IMR-90 (cell line): ENCODE data around the gene DIRAS3. TPM values are rescaled to one million over a fixed set of nuclear protein-coding genes. Genes with fewer than 3 reads are reported as not detected.

Experiments
- ATAC-seq: fragments of 200-7000 bp; cut with Tn5 transposase; 2 replicates; pipeline ENCODE4 v1.9.1; 2020; ENCODE audit warnings: low read depth, mild to moderate bottlenecking, moderate library complexity
- BruUV-seq: library from RNA; stranded (reverse); fragments of 400-500 nt; replicated peaks from 2 replicates; lab custom pipeline; 2021; lab: Mats Ljungman, UMichigan
- CTCF ChIA-PET: fragments of 300-600 bp; formaldehyde crosslinking; extraction: SDS; loops from one replicate; lab custom pipeline; 2021; ENCODE audit warnings: antibody characterized with exemption; lab: Yijun Ruan, JAX
- POLR2A ChIA-PET: fragments of 300-600 bp; sonication (Branson Sonifier 250); formaldehyde crosslinking; loops from one replicate; lab custom pipeline; 2022; ENCODE audit warnings: antibody characterized with exemption; ENCODE audit not compliant: unreplicated experiment; lab: Charles Lee
- DNase-seq: peaks from one replicate; pipeline ENCODE4 v3.0.0; 2013
- H2AFZ ChIP-seq: replicated peaks from 2 replicates; pipeline ENCODE3; 2013; ENCODE audit warnings: low read length, mild to moderate bottlenecking; ENCODE audit not compliant: poor library complexity
- H2AK5ac ChIP-seq: 2 replicates; pipeline ENCODE4 v1.6.1; 2013; ENCODE audit warnings: low read depth, low read length, inconsistent platforms
- H2AK9ac ChIP-seq: replicated peaks from 2 replicates; pipeline ENCODE3; 2013; ENCODE audit warnings: mild to moderate bottlenecking, low read depth, low read length, moderate library complexity; ENCODE audit not compliant: poor library complexity
- H2BK120ac ChIP-seq: 2 replicates; pipeline ENCODE4 v1.6.1; 2013; ENCODE audit warnings: low read depth, low read length, inconsistent platforms
- H2BK15ac ChIP-seq: 3 replicates; pipeline ENCODE4 v1.6.1; 2013; ENCODE audit warnings: low read depth, low read length, inconsistent platforms
- H2BK20ac ChIP-seq: 2 replicates; pipeline ENCODE4 v1.6.1; 2013; ENCODE audit warnings: low read depth, mild to moderate bottlenecking, inconsistent platforms, low read length, moderate library complexity
- H2BK5ac ChIP-seq: 2 replicates; pipeline ENCODE4 v1.6.1; 2013; ENCODE audit warnings: mild to moderate bottlenecking, low read depth, low read length, inconsistent platforms; ENCODE audit not compliant: poor library complexity, severe bottlenecking
- H3K14ac ChIP-seq: replicated peaks from 2 replicates; pipeline ENCODE4 v1.6.1; 2013; ENCODE audit warnings: low read depth, low read length, inconsistent platforms
- H3K18ac ChIP-seq: 2 replicates; pipeline ENCODE4 v1.6.1; 2013; ENCODE audit warnings: low read depth, low read length, control low read depth
- H3K23ac ChIP-seq: 2 replicates; pipeline ENCODE4 v1.6.1; 2013; ENCODE audit warnings: low read depth, low read length, inconsistent platforms
- H3K27ac ChIP-seq: 2 replicates; pipeline ENCODE4 v1.5.1; 2013; ENCODE audit warnings: mild to moderate bottlenecking, control low read depth, low read length; ENCODE audit not compliant: insufficient read depth
- H3K27me3 ChIP-seq: 2 replicates; pipeline ENCODE4 v1.6.1; 2013; ENCODE audit warnings: low read length; ENCODE audit not compliant: control insufficient read depth, insufficient read depth
- H3K36me3 ChIP-seq: 2 replicates; pipeline ENCODE4 v1.6.1; 2013; ENCODE audit warnings: low read length, mixed read lengths; ENCODE audit not compliant: control insufficient read depth, insufficient read depth
- H3K4ac ChIP-seq: 2 replicates; pipeline ENCODE4 v1.6.1; 2013; ENCODE audit warnings: low read depth, low read length, inconsistent platforms
- H3K4me1 ChIP-seq: 2 replicates; pipeline ENCODE4 v1.6.1; 2013; ENCODE audit warnings: low read length, mixed read lengths; ENCODE audit not compliant: control insufficient read depth, insufficient read depth
- H3K4me2 ChIP-seq: 2 replicates; pipeline ENCODE4 v1.6.1; 2013; ENCODE audit warnings: low read depth, mild to moderate bottlenecking, control low read depth, low read length, moderate library complexity
- H3K4me3 ChIP-seq: 2 replicates; pipeline ENCODE4 v1.5.1; 2013; ENCODE audit warnings: low read depth, mild to moderate bottlenecking, control low read depth, low read length, moderate library complexity; ENCODE audit not compliant: insufficient read depth
- H3K56ac ChIP-seq: 2 replicates; pipeline ENCODE4 v1.6.1; 2013; ENCODE audit warnings: low read length, inconsistent platforms; ENCODE audit not compliant: insufficient read depth; ENCODE audit errors: extremely low read depth
- H3K79me1 ChIP-seq, 2 experiments: 2 replicates each; pipeline ENCODE4 v1.6.1; 2013; ENCODE audit warnings: low read length in 2 of 2, inconsistent platforms in 1 of 2, low read depth in 1 of 2
- H3K9ac ChIP-seq: 2 replicates; pipeline ENCODE4 v1.6.1; 2013; ENCODE audit warnings: low read depth, low read length, control low read depth
- H3K9me1 ChIP-seq: 2 replicates; pipeline ENCODE4 v1.6.1; 2013; ENCODE audit warnings: low read length, inconsistent platforms; ENCODE audit not compliant: insufficient read depth
- H3K9me3 ChIP-seq: 2 replicates; pipeline ENCODE4 v1.6.1; 2013; ENCODE audit warnings: low read length; ENCODE audit not compliant: control insufficient read depth, insufficient read depth
- H4K20me1 ChIP-seq: 2 replicates; pipeline ENCODE4 v1.6.1; 2013; ENCODE audit warnings: low read length, inconsistent platforms; ENCODE audit not compliant: insufficient read depth
- H4K5ac ChIP-seq: 2 replicates; pipeline ENCODE4 v1.6.1; 2013; ENCODE audit warnings: mild to moderate bottlenecking, low read depth, low read length, control low read depth
- H4K8ac ChIP-seq, 2 experiments: 2 replicates each; pipeline ENCODE4 v1.6.1; 2013; ENCODE audit warnings: low read depth in 2 of 2, low read length in 2 of 2, control low read depth in 1 of 2, inconsistent platforms in 1 of 2
- H4K91ac ChIP-seq: 2 replicates; pipeline ENCODE4 v1.6.1; 2013; ENCODE audit warnings: low read depth, low read length, inconsistent platforms; ENCODE audit not compliant: insufficient read depth
- BHLHE40 ChIP-seq: fragments of 150-350 bp; IDR thresholded peaks from 2 replicates; pipeline ENCODE4 v1.6.1; 2016; ENCODE audit warnings: mild to moderate bottlenecking, low read depth, low read length
- CEBPB ChIP-seq: IDR thresholded peaks from 2 replicates; pipeline ENCODE4 v1.6.1; 2012; ENCODE audit warnings: low read depth, low read length, improper control_type of control experiment
- CHD1 ChIP-seq: IDR thresholded peaks from 2 replicates; pipeline ENCODE4 v1.6.1; 2012; ENCODE audit warnings: low read depth, low read length, improper control_type of control experiment
- FOS ChIP-seq: fragments of 150-350 bp; IDR thresholded peaks from 2 replicates; pipeline ENCODE4 v1.6.1; 2016; ENCODE audit warnings: low read depth, low read length
- MAFK ChIP-seq: IDR thresholded peaks from 2 replicates; pipeline ENCODE4 v1.6.1; 2012; ENCODE audit warnings: low read depth, low read length, improper control_type of control experiment
- MAZ ChIP-seq: IDR thresholded peaks from 2 replicates; pipeline ENCODE4 v1.6.1; 2012; ENCODE audit warnings: low read depth, mild to moderate bottlenecking, low read length, improper control_type of control experiment, moderate library complexity, borderline replicate concordance
- MXI1 ChIP-seq: IDR thresholded peaks from 2 replicates; pipeline ENCODE4 v1.6.1; 2012; ENCODE audit warnings: low read depth, mild to moderate bottlenecking, low read length, moderate library complexity, borderline replicate concordance
- NFE2L2 ChIP-seq: fragments of 150-350 bp; IDR thresholded peaks from 2 replicates; pipeline ENCODE4 v1.6.1; 2016; ENCODE audit warnings: low read depth, mild to moderate bottlenecking, low read length
- POLR2A ChIP-seq: IDR thresholded peaks from 2 replicates; pipeline ENCODE4 v1.6.1; 2012; ENCODE audit warnings: mild to moderate bottlenecking, low read depth, low read length
- RAD21 ChIP-seq: IDR thresholded peaks from 2 replicates; pipeline ENCODE4 v1.6.1; 2012; ENCODE audit warnings: low read length, improper control_type of control experiment
- RCOR1 ChIP-seq: IDR thresholded peaks from 2 replicates; pipeline ENCODE4 v1.6.1; 2012; ENCODE audit warnings: mild to moderate bottlenecking, low read length, improper control_type of control experiment; ENCODE audit not compliant: insufficient replicate concordance
- RFX5 ChIP-seq: IDR thresholded peaks from 2 replicates; pipeline ENCODE4 v1.8.0; 2012; ENCODE audit warnings: low read depth, mild to moderate bottlenecking, low read length, moderate library complexity
- SMC3 ChIP-seq: fragments of 150-350 bp; IDR thresholded peaks from 2 replicates; pipeline ENCODE4 v1.6.1; 2016; ENCODE audit warnings: low read depth, mild to moderate bottlenecking, antibody characterized with exemption, low read length, moderate library complexity
- WGBS, 2 experiments: methylation state at CpG; one replicate each; pipeline versions ENCODE4 v1.1.5 to v1.1.7; 2013; ENCODE audit warnings: missing lambda C conversion rate in 2 of 2; ENCODE audit not compliant: insufficient read length in 1 of 2; ENCODE audit errors: extremely low coverage in 2 of 2; 5-methylcytosine and 5-hydroxymethylcytosine counted together
- dilution Hi-C: fragments of 300-500 bp; cut with HindIII; formaldehyde crosslinking; loops from one replicate; pipeline ENCODE4 v1.14.3; 2018; ENCODE audit warnings: low sequenced_read_pairs; ENCODE audit not compliant: unreplicated experiment
- in situ Hi-C: fragments of 300-500 bp; cut with MboI; formaldehyde crosslinking; loops from 3 replicates; pipeline ENCODE4 v1.14.3; 2019; ENCODE audit warnings: low sequenced_read_pairs, inconsistent platforms, mixed read lengths
- intact Hi-C: fragments of 100-400 bp; cut with micrococcal nuclease; formaldehyde crosslinking; loops from 2 replicates; pipeline ENCODE4 v1.10.0; 2022
- polyA plus RNA-seq, 3 experiments: library from polyadenylated mRNA; depleted of rRNA; stranded (reverse); fragments of >200 nt; gene quantifications; 2 replicates each; pipeline ENCODE4 v1.2.3, GENCODE V29; 2012; ENCODE audit warnings: low replicate concordance in 1 of 3
- total RNA-seq: library from RNA; depleted of rRNA; stranded (reverse); fragments of >200 nt; gene quantifications from 2 replicates; pipeline ENCODE4 v1.2.3, GENCODE V29; 2012
- TF ChIP-seq, protein P1 (sequence below): fragments of 150-350 bp; IDR thresholded peaks from 2 replicates; pipeline ENCODE4 v1.6.1; 2016; ENCODE audit warnings: low read depth, mild to moderate bottlenecking, low read length, moderate library complexity, borderline replicate concordance
- TF ChIP-seq, protein P2 (sequence below): conservative IDR thresholded peaks from 2 replicates; pipeline ENCODE4 v1.5.1; 2012; ENCODE audit warnings: mild to moderate bottlenecking, low read depth, low read length, improper control_type of control experiment
- TF ChIP-seq, protein P3 (sequence below): fragments of 150-350 bp; IDR thresholded peaks from 2 replicates; pipeline ENCODE4 v1.6.1; 2017; ENCODE audit warnings: mild to moderate bottlenecking, antibody characterized with exemption, low read length, low read depth

The DIRAS3 gene
- total and polyA plus RNA-seq, 2 of the 4 experiments (the other 2 are of a cell fraction), result 8.6 to 14.6 TPM

DNA sequence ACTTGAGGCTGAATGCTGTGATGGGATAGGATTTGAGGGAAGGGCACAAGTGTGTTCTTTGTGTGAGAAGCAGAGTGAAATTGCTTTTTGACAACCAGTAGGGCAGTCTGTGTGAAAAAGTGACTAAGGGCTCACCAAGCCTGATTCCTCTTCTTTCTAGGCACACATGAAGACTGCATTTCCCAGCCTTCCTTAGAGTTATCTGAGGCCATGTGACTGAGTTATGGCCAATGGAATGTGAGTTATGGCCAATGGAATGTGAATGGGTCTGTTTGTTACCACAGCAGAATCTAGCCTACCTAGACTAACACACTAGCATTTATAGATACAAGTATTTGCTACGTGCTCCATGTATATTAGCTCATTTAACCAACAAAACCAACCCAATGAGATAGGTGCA, 35.3 kb upstream of the DIRAS3 start:
- no peaks in the 10 kb centered on the region for H3K9me3 ChIP-seq
- H2BK5ac ChIP-seq, result no peak overlapping the region
- no peak for TF ChIP-seq RCOR1
- TF ChIP-seq SMC3, result no peak
- TF ChIP-seq FOS, result no peak
- TF ChIP-seq, protein P1, sequence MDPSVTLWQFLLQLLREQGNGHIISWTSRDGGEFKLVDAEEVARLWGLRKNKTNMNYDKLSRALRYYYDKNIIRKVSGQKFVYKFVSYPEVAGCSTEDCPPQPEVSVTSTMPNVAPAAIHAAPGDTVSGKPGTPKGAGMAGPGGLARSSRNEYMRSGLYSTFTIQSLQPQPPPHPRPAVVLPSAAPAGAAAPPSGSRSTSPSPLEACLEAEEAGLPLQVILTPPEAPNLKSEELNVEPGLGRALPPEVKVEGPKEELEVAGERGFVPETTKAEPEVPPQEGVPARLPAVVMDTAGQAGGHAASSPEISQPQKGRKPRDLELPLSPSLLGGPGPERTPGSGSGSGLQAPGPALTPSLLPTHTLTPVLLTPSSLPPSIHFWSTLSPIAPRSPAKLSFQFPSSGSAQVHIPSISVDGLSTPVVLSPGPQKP, result no peak
- no peak for TF ChIP-seq MXI1
- TF ChIP-seq CHD1, result no peak
- TF ChIP-seq BHLHE40, result no peak
- TF ChIP-seq, protein P2, sequence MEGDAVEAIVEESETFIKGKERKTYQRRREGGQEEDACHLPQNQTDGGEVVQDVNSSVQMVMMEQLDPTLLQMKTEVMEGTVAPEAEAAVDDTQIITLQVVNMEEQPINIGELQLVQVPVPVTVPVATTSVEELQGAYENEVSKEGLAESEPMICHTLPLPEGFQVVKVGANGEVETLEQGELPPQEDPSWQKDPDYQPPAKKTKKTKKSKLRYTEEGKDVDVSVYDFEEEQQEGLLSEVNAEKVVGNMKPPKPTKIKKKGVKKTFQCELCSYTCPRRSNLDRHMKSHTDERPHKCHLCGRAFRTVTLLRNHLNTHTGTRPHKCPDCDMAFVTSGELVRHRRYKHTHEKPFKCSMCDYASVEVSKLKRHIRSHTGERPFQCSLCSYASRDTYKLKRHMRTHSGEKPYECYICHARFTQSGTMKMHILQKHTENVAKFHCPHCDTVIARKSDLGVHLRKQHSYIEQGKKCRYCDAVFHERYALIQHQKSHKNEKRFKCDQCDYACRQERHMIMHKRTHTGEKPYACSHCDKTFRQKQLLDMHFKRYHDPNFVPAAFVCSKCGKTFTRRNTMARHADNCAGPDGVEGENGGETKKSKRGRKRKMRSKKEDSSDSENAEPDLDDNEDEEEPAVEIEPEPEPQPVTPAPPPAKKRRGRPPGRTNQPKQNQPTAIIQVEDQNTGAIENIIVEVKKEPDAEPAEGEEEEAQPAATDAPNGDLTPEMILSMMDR, result no peak
- no peak for TF ChIP-seq MAFK
- no peak for TF ChIP-seq RFX5
- TF ChIP-seq CEBPB, result no peak
- no peak for TF ChIP-seq POLR2A
- TF ChIP-seq NFE2L2, result no peak
- TF ChIP-seq MAZ, result no peak
- TF ChIP-seq RAD21, result no peak
- TF ChIP-seq, protein P3, sequence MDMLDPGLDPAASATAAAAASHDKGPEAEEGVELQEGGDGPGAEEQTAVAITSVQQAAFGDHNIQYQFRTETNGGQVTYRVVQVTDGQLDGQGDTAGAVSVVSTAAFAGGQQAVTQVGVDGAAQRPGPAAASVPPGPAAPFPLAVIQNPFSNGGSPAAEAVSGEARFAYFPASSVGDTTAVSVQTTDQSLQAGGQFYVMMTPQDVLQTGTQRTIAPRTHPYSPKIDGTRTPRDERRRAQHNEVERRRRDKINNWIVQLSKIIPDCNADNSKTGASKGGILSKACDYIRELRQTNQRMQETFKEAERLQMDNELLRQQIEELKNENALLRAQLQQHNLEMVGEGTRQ, result no peak
- H3K79me1 ChIP-seq, result no peaks in the 10 kb centered on the region
- no peak overlapping the region for H2AFZ ChIP-seq
- no peak overlapping the region for H3K4ac ChIP-seq
- DNase-seq, result no peak
- no peak overlapping the region for H3K18ac ChIP-seq
- H3K27me3 ChIP-seq, result no peaks in the 10 kb centered on the region
- no peak overlapping the region for H3K14ac ChIP-seq
- no peak overlapping the region for H4K8ac ChIP-seq
- no peaks in the 10 kb centered on the region for H3K4me1 ChIP-seq
- H2BK120ac ChIP-seq, result no peak overlapping the region
- intact Hi-C loops (no loop called here), in situ Hi-C loops (no loop called here), dilution Hi-C loops (no loop called here)
- no peak overlapping the region for H2BK20ac ChIP-seq
- ATAC-seq, result no peak
- no peak overlapping the region for H3K4me3 ChIP-seq
- WGBS, 2 experiments, result no CpG with 5 or more reads among the region's 1 CpG
- H3K36me3 ChIP-seq, result no peaks in the 10 kb centered on the region; the same call in 1 of the 2 replicates
- H3K27ac ChIP-seq, result no peak overlapping the region
- BruUV-seq, result no TSS peak
- H3K9ac ChIP-seq, result no peak overlapping the region
- no peaks in the 10 kb centered on the region for H4K20me1 ChIP-seq
- H4K91ac ChIP-seq, result no peak overlapping the region
- H3K9me1 ChIP-seq, result no peaks in the 10 kb centered on the region
- no peak overlapping the region for H3K56ac ChIP-seq
- H4K5ac ChIP-seq, result no peak overlapping the region
- no peak overlapping the region for H3K4me2 ChIP-seq
- no peak overlapping the region for H2AK5ac ChIP-seq
- ChIA-PET CTCF (no interaction called here), POLR2A (no interaction called here)
- H2AK9ac ChIP-seq, result no peak overlapping the region
- no peak overlapping the region for H2BK15ac ChIP-seq
- H3K23ac ChIP-seq, result no peak overlapping the region
